ENCODE data around the gene PI3. TPM values are rescaled to one million over a fixed set of nuclear protein-coding genes. Genes with fewer than 3 reads are reported as not detected.
"Not testable (repeated sequence)": the region's sequence is repeated elsewhere in the genome, so short reads cannot be mapped to it uniquely, and the experiment has no call there.

Gene PI3
- total RNA-seq, 1 experiment from 2014 or later, result not detected

GRCh38 chr20:45139733-45140375 is 34.8 kb upstream of the PI3 start:
- not testable (repeated sequence) for H3K36me3 ChIP-seq (ENCODE audit: control insufficient read depth in 1 of 2, insufficient read depth in 2 of 2, low read length in 2 of 2); H3K9me2 ChIP-seq (ENCODE audit: insufficient read depth); DNase-seq (ENCODE audit: low read depth, low spot score); H2AFZ ChIP-seq (ENCODE audit: low read depth, low read length, poor library complexity, severe bottlenecking); ATAC-seq; H3K79me2 ChIP-seq (ENCODE audit: insufficient read depth, low read length); BruUV-seq (replicated peaks); H3K4me2 ChIP-seq (ENCODE audit: low read length); H3K4me1 ChIP-seq (ENCODE audit: control insufficient read depth in 1 of 2, insufficient read depth in 2 of 2, low read length in 2 of 2); H3K27ac ChIP-seq (ENCODE audit: low read depth, low read length); H3K9ac ChIP-seq (ENCODE audit: low read length); H3K9me3 ChIP-seq (ENCODE audit: control insufficient read depth in 1 of 2, insufficient read depth in 1 of 2, low read depth in 1 of 2, low read length in 2 of 2); H3K27me3 ChIP-seq (ENCODE audit: insufficient read depth, low read length); H4K20me1 ChIP-seq (ENCODE audit: insufficient read depth); H3K4me3 ChIP-seq (replicated peaks in 1 of 2; ENCODE audit: low read depth in 1 of 2, low read length in 2 of 2)
- POLR2A ChIA-PET, result interaction anchor here (1.6 kb wide), 1 partner anchor 87 kb away, joined by 3 read pairs; no protein-coding TSS in a partner anchor
- intact Hi-C loops (cut with micrococcal nuclease), result loop anchor here (2.0 to 5.0 kb wide), 2 partner anchors 87 to 151 kb away; no protein-coding TSS in a partner anchor
- CTCF ChIA-PET, result interaction anchor here (0.6 to 2.4 kb wide), 11 partner anchors 19 to 172 kb away, joined by 3 to 30 read pairs (median 4); no protein-coding TSS in a partner anchor
- RAD21 ChIA-PET (ENCODE audit: low non-redundant PET in 1 of 2, low total read pairs in 2 of 2, uncharacterized antibody in 2 of 2, unreplicated experiment in 2 of 2), result interaction anchor here in 1 of 2 experiments (1.6 kb wide), 1 partner anchor 151 kb away, joined by 9 read pairs; no protein-coding TSS in a partner anchor

GRCh38 chr20:45140836-45141235 is 33.9 kb upstream of the PI3 start:
- Histone ChIP-seq H3K9ac (ENCODE audit: low read length) (no peak overlapping the region), H2AFZ (ENCODE audit: low read depth, low read length, poor library complexity, severe bottlenecking) (no peak overlapping the region), H3K27ac (ENCODE audit: low read depth, low read length) (no peak overlapping the region), H3K36me3 (ENCODE audit: control insufficient read depth in 1 of 2, insufficient read depth in 2 of 2, low read length in 2 of 2) (no peaks in the 10 kb centered on the region), H3K27me3 (ENCODE audit: insufficient read depth, low read length) (peaks cover 16% of the 10 kb centered on the region; the same call in 1 of the 2 replicates), H3K4me2 (ENCODE audit: low read length) (no peak overlapping the region), H3K9me2 (ENCODE audit: insufficient read depth) (no peaks in the 10 kb centered on the region), H4K20me1 (ENCODE audit: insufficient read depth) (no peaks in the 10 kb centered on the region), H3K4me3 (replicated peaks in 1 of 2; ENCODE audit: low read depth in 1 of 2, low read length in 2 of 2) (no peak overlapping the region), H3K79me2 (ENCODE audit: insufficient read depth, low read length) (no peaks in the 10 kb centered on the region), H3K4me1 (ENCODE audit: control insufficient read depth in 1 of 2, insufficient read depth in 2 of 2, low read length in 2 of 2) (peaks cover 0 to 7% of the 10 kb centered on the region in 2 experiments; a peak in 2 of 4 replicates), H3K9me3 (ENCODE audit: control insufficient read depth in 1 of 2, insufficient read depth in 1 of 2, low read depth in 1 of 2, low read length in 2 of 2) (no peaks in the 10 kb centered on the region)
- ChIA-PET POLR2A (no interaction called here), CTCF (interaction anchor here (1.6 kb wide), 1 partner anchor 89 kb away, joined by 3 read pairs; no protein-coding TSS in a partner anchor), RAD21 (ENCODE audit: low non-redundant PET in 1 of 2, low total read pairs in 2 of 2, uncharacterized antibody in 2 of 2, unreplicated experiment in 2 of 2) (no interaction called here)
- DNase-seq (ENCODE audit: low read depth, low spot score) (no peak), ATAC-seq (no peak)
- TF ChIP-seq SRF (IDR thresholded peaks at IDR 0.05; ENCODE audit: low read depth) (no peak), SIN3A (IDR thresholded peaks at IDR 0.05; ENCODE audit: low read depth) (no peak), REST (IDR thresholded peaks at IDR 0.05; ENCODE audit: low read depth) (no peak), FOSL1 (IDR thresholded peaks at IDR 0.05; ENCODE audit: low read depth) (no peak), ZBTB33 (IDR thresholded peaks at IDR 0.05; ENCODE audit: extremely low read depth, insufficient replicate concordance, low read length) (no peak), ELF1 (IDR thresholded peaks at IDR 0.05; ENCODE audit: borderline replicate concordance, low read depth) (no peak), MAX (IDR thresholded peaks at IDR 0.05) (no peak), EZH2 (IDR thresholded peaks at IDR 0.05) (no peak)
- no TSS peak for BruUV-seq (replicated peaks)
- intact Hi-C loops (cut with micrococcal nuclease), result no loop called here
